Hepatocyte (in vitro differentiated cells): ENCODE measurements around the gene TRMT1.

Experiments
- EZH2phosphoT487 ChIP-seq: fragments of 200-600 bp; sonication (generic); IDR thresholded peaks from one replicate; pipeline ENCODE4 v1.6.1; 2018; ENCODE audit warnings: antibody characterized with exemption, mild to moderate bottlenecking, low read depth, moderate library complexity; ENCODE audit not compliant: unreplicated experiment, severe bottlenecking
- TF ChIP-seq, protein P1 (sequence below): fragments of 200-600 bp; sonication (generic); IDR thresholded peaks from 2 replicates; pipeline ENCODE4 v1.5.1; 2016; ENCODE audit warnings: antibody characterized with exemption, mild to moderate bottlenecking; ENCODE audit not compliant: poor library complexity

- TF ChIP-seq, protein P1, sequence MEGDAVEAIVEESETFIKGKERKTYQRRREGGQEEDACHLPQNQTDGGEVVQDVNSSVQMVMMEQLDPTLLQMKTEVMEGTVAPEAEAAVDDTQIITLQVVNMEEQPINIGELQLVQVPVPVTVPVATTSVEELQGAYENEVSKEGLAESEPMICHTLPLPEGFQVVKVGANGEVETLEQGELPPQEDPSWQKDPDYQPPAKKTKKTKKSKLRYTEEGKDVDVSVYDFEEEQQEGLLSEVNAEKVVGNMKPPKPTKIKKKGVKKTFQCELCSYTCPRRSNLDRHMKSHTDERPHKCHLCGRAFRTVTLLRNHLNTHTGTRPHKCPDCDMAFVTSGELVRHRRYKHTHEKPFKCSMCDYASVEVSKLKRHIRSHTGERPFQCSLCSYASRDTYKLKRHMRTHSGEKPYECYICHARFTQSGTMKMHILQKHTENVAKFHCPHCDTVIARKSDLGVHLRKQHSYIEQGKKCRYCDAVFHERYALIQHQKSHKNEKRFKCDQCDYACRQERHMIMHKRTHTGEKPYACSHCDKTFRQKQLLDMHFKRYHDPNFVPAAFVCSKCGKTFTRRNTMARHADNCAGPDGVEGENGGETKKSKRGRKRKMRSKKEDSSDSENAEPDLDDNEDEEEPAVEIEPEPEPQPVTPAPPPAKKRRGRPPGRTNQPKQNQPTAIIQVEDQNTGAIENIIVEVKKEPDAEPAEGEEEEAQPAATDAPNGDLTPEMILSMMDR: no peak
- no peak for TF ChIP-seq EZH2phosphoT487
Measured at GRCh38 chr19:13057744-13058143, 58.8 kb downstream of the TRMT1 start.
